AG04449 (cell line): ENCODE measurements around the gene PRR20D.
"Not testable (repeated sequence)": the region's sequence is repeated elsewhere in the genome, so short reads cannot be mapped to it uniquely, and the experiment has no call there.

Experiments used
- CTCF ChIA-PET: fragments of 350-600 bp; formaldehyde crosslinking; extraction: SDS; loops from one replicate; lab custom pipeline; 2021; ENCODE audit warnings: antibody characterized with exemption; lab: Yijun Ruan, JAX
- POLR2A ChIA-PET: fragments of 400-600, 350-600 bp; formaldehyde crosslinking; extraction: SDS; loops from one replicate; lab custom pipeline; 2020; ENCODE audit warnings: antibody characterized with exemption, inconsistent platforms; lab: Yijun Ruan, JAX
- DNase-seq: peaks from one replicate; pipeline ENCODE4 v3.0.0-alpha.2; 2010; ENCODE audit warnings: low read depth, low spot score
- H3K4me3 ChIP-seq: 2 replicates; pipeline ENCODE4 v1.5.1; 2011; ENCODE audit warnings: low read depth, mild to moderate bottlenecking, control low read depth, low read length
- CTCF ChIP-seq: IDR thresholded peaks from one replicate; pipeline ENCODE4 v1.5.1; 2011; ENCODE audit warnings: mild to moderate bottlenecking, moderate library complexity, low read length, control low read depth, inconsistent platforms; ENCODE audit not compliant: insufficient read depth; ENCODE audit errors: missing control alignments

PRR20D gene

GRCh38 chr13:57148106-57148505 lies 12.3 kb upstream of the PRR20D start:
- DNase-seq, POLR2A ChIA-PET, H3K4me3 ChIP-seq, CTCF ChIA-PET: not testable (repeated sequence)

- H3K4me3 ChIP-seq, POLR2A ChIA-PET, CTCF ChIA-PET, DNase-seq: not testable (repeated sequence)
These were observed 6.7 kb upstream of the PRR20D start, which contains the start of gene PRR20C for GRCh38 chr13:57153761-57154160. TSS of gene PRR20C (plus strand) at chr13:57154061. CDS start at chr13:57154448, 387 bp downstream.

- POLR2A ChIA-PET, CTCF ChIA-PET, DNase-seq, H3K4me3 ChIP-seq: not testable (repeated sequence)
These were observed 6.5 kb downstream of the PRR20D start, which contains the start of gene PRR20E for GRCh38 chr13:57166897-57167296. TSS of gene PRR20E (plus strand) at chr13:57167197. CDS start at chr13:57167584, 387 bp downstream.

GRCh38 chr13:57191667-57192066 lies 31.2 kb downstream of the PRR20D start:
- DNase-seq = no peak
- POLR2A ChIA-PET = no interaction called here
- H3K4me3 ChIP-seq = no peak overlapping the region
- CTCF ChIA-PET = no interaction called here
- TF ChIP-seq CTCF = no peak

- CTCF ChIA-PET = no interaction called here
- DNase-seq = no peak
These were observed 52.6 kb downstream of the PRR20D start for GRCh38 chr13:57212989-57213388.

More at GRCh38 chr13:57212989-57213388, 52.6 kb downstream of the PRR20D start:
- no peak for TF ChIP-seq CTCF
- POLR2A ChIA-PET = no interaction called here
- H3K4me3 ChIP-seq = no peak overlapping the region
